Measurements from ENCODE around the gene SMG7.

The SMG7 gene

GRCh38 chr1:183515002-183515689 lies 42.8 kb downstream of the SMG7 start:
- DNase-seq = no peak

- no peak for DNase-seq
Observed at GRCh38 chr1:183516725-183517124, 44.4 kb downstream of the SMG7 start.

GRCh38 chr1:183517401-183517800 lies 45.1 kb downstream of the SMG7 start:
- DNase-seq = no peak

- no peak for DNase-seq
Observed at GRCh38 chr1:183520379-183520778, 48.1 kb downstream of the SMG7 start.

GRCh38 chr1:183522104-183522503 lies 49.8 kb downstream of the SMG7 start:
- DNase-seq = no peak

GRCh38 chr1:183528577-183528976 lies 56.3 kb downstream of the SMG7 start:
- no peak for DNase-seq

GRCh38 chr1:183533617-183534174 lies 61.4 kb downstream of the SMG7 start:
- no peak for DNase-seq

GRCh38 chr1:183537405-183537804 lies 65.1 kb downstream of the SMG7 start:
- DNase-seq = no peak

- no peak for DNase-seq
Observed at GRCh38 chr1:183543619-183544204, 71.4 kb downstream of the SMG7 start.

GRCh38 chr1:183544598-183545297 lies 72.4 kb downstream of the SMG7 start:
- no peak for DNase-seq

- DNase-seq = no peak
Observed at GRCh38 chr1:183546427-183546826, 74.1 kb downstream of the SMG7 start.

GRCh38 chr1:183548116-183548515 lies 75.8 kb downstream of the SMG7 start:
- DNase-seq = no peak

GRCh38 chr1:183550915-183551314 lies 78.6 kb downstream of the SMG7 start:
- no peak for DNase-seq

- DNase-seq = no peak
Observed at GRCh38 chr1:183551924-183552323, 79.6 kb downstream of the SMG7 start.

- DNase-seq = no peak
Observed at GRCh38 chr1:183552441-183552840, 80.1 kb downstream of the SMG7 start.

- DNase-seq = no peak
Observed at GRCh38 chr1:183552891-183553290, 80.6 kb downstream of the SMG7 start.

- no peak for DNase-seq
Observed at GRCh38 chr1:183553331-183553730, 81.0 kb downstream of the SMG7 start.

- DNase-seq = no peak
Observed at GRCh38 chr1:183553764-183554163, 81.5 kb downstream of the SMG7 start.

GRCh38 chr1:183554577-183554976 lies 82.3 kb downstream of the SMG7 start:
- no peak for DNase-seq

GRCh38 chr1:183559061-183559460 lies 86.8 kb downstream of the SMG7 start:
- DNase-seq = no peak

GRCh38 chr1:183562701-183563100 lies 90.4 kb downstream of the SMG7 start:
- no peak for DNase-seq

GRCh38 chr1:183565261-183565660 lies 93.0 kb downstream of the SMG7 start:
- DNase-seq = no peak

GRCh38 chr1:183566026-183566425 lies 93.7 kb downstream of the SMG7 start:
- no peak for DNase-seq

GRCh38 chr1:183567584-183567983 lies 95.3 kb downstream of the SMG7 start:
- DNase-seq = no peak

All from cortex of kidney (tissue), 1 donor.